Trophoblast cell (in vitro differentiated cells and primary cell): ENCODE measurements around the gene NTSR2.

Experiments
- DNase-seq, 2 donors: peaks; one replicate each; pipeline ENCODE4 v3.0.0-alpha.2; 2016
- H2AFZ ChIP-seq: 2 replicates; pipeline ENCODE4 v1.6.1; 2013; ENCODE audit warnings: low read length, moderate library complexity, mild to moderate bottlenecking; ENCODE audit not compliant: insufficient read depth, poor library complexity
- H2AK5ac ChIP-seq: 2 replicates; pipeline ENCODE4 v1.6.1; 2013; ENCODE audit warnings: mild to moderate bottlenecking, low read length
- H2BK120ac ChIP-seq: 2 replicates; pipeline ENCODE4 v1.6.1; 2013; ENCODE audit warnings: low read length, mild to moderate bottlenecking, moderate library complexity; ENCODE audit not compliant: insufficient read depth, poor library complexity
- H2BK12ac ChIP-seq: 2 replicates; pipeline ENCODE4 v1.6.1; 2013; ENCODE audit warnings: mild to moderate bottlenecking, low read length, moderate library complexity
- H2BK5ac ChIP-seq: 2 replicates; pipeline ENCODE4 v1.6.1; 2013; ENCODE audit warnings: low read length, low read depth, moderate library complexity, mild to moderate bottlenecking; ENCODE audit not compliant: poor library complexity
- H3K14ac ChIP-seq: 2 replicates; pipeline ENCODE4 v1.6.1; 2013; ENCODE audit warnings: mild to moderate bottlenecking, low read length
- H3K18ac ChIP-seq: 2 replicates; pipeline ENCODE4 v1.6.1; 2013; ENCODE audit warnings: mild to moderate bottlenecking, low read length
- H3K23ac ChIP-seq: 2 replicates; pipeline ENCODE4 v1.6.1; 2013; ENCODE audit warnings: low read length
- H3K27ac ChIP-seq: 2 replicates; pipeline ENCODE4 v1.5.1; 2013; ENCODE audit warnings: low read depth, mild to moderate bottlenecking, inconsistent platforms, low read length, moderate library complexity
- H3K27me3 ChIP-seq: 2 replicates; pipeline ENCODE4 v1.6.1; 2013; ENCODE audit warnings: inconsistent platforms, mild to moderate bottlenecking, low read length, moderate library complexity; ENCODE audit not compliant: insufficient read depth
- H3K36me3 ChIP-seq, 2 experiments: 1 replicate in 1 of 2; 2 replicates in 1 of 2; pipeline ENCODE4 v1.6.1; 2013; ENCODE audit warnings: low read length in 2 of 2, mild to moderate bottlenecking in 2 of 2, moderate library complexity in 1 of 2; ENCODE audit not compliant: insufficient read depth in 2 of 2, control insufficient read depth in 1 of 2
- H3K4ac ChIP-seq: 2 replicates; pipeline ENCODE4 v1.6.1; 2013; ENCODE audit warnings: low read depth, mild to moderate bottlenecking, low read length, moderate library complexity
- H3K4me1 ChIP-seq, 2 experiments: 1 replicate in 1 of 2; 2 replicates in 1 of 2; pipeline ENCODE4 v1.6.1; 2013; ENCODE audit warnings: low read length in 2 of 2, mild to moderate bottlenecking in 2 of 2, moderate library complexity in 1 of 2; ENCODE audit not compliant: insufficient read depth in 2 of 2, control insufficient read depth in 1 of 2
- H3K4me2 ChIP-seq: 2 replicates; pipeline ENCODE4 v1.6.1; 2013; ENCODE audit warnings: inconsistent platforms, mild to moderate bottlenecking, low read length, moderate library complexity
- H3K4me3 ChIP-seq: 2 replicates; pipeline ENCODE4 v1.5.1; 2013; ENCODE audit warnings: mild to moderate bottlenecking, low read depth, low read length, inconsistent platforms
- H3K79me1 ChIP-seq: one replicate; pipeline ENCODE4 v1.6.1; 2013; ENCODE audit warnings: low read length
- H3K79me2 ChIP-seq: 2 replicates; pipeline ENCODE4 v1.6.1; 2013; ENCODE audit warnings: low read length, mild to moderate bottlenecking; ENCODE audit not compliant: control insufficient read depth, insufficient read depth, poor library complexity
- H3K9ac ChIP-seq: 2 replicates; pipeline ENCODE4 v1.6.1; 2013; ENCODE audit warnings: mild to moderate bottlenecking, low read length
- H3K9me3 ChIP-seq: 2 replicates; pipeline ENCODE4 v1.6.1; 2013; ENCODE audit warnings: low read depth, mild to moderate bottlenecking, control low read depth, inconsistent platforms, low read length; ENCODE audit not compliant: insufficient read depth
- H4K12ac ChIP-seq: 2 replicates; pipeline ENCODE4 v1.6.1; 2013; ENCODE audit warnings: low read depth, mild to moderate bottlenecking, low read length, moderate library complexity
- H4K8ac ChIP-seq: 2 replicates; pipeline ENCODE4 v1.6.1; 2013; ENCODE audit warnings: low read depth, mild to moderate bottlenecking, low read length, moderate library complexity
- H4K91ac ChIP-seq: one replicate; pipeline ENCODE4 v1.6.1; 2013; ENCODE audit warnings: low read depth, mild to moderate bottlenecking, low read length, moderate library complexity
- WGBS: extraction: QIAGEN DNeasy Blood & Tissue Kit; methylation state at CpG from one replicate; pipeline ENCODE4 v1.1.7; 2013; ENCODE audit warnings: missing lambda C conversion rate; ENCODE audit not compliant: insufficient read length, insufficient coverage; ENCODE audit errors: extremely low coverage; 5-methylcytosine and 5-hydroxymethylcytosine counted together

NTSR2 gene

GRCh38 chr2:11616097-11616687 is 53.8 kb downstream of the NTSR2 start:
- H3K4me3 ChIP-seq: no peak overlapping the region
- H3K79me1 ChIP-seq: no peaks in the 10 kb centered on the region
- H3K9me3 ChIP-seq: peaks cover 2% of the 10 kb centered on the region

GRCh38 chr2:11615209-11615608 is 54.8 kb downstream of the NTSR2 start:
- Histone ChIP-seq H4K91ac (no peak overlapping the region), H3K4me1 (no peaks in the 10 kb centered on the region), H3K79me2 (no peaks in the 10 kb centered on the region), H3K27ac (no peak overlapping the region), H2BK12ac (no peak overlapping the region), H3K27me3 (no peaks in the 10 kb centered on the region), H3K9ac (no peak overlapping the region), H4K8ac (no peak overlapping the region), H3K14ac (no peak overlapping the region), H2BK5ac (no peak overlapping the region), H3K18ac (no peak overlapping the region), H3K9me3 (peaks cover 2% of the 10 kb centered on the region), H2BK120ac (no peak overlapping the region), H3K36me3 (peaks cover 22% of the 10 kb centered on the region in 2 experiments), H3K79me1 (no peaks in the 10 kb centered on the region), H2AFZ (no peak overlapping the region), H2AK5ac (no peak overlapping the region), H3K4ac (no peak overlapping the region), H3K4me2 (no peak overlapping the region), H3K4me3 (no peak overlapping the region), H3K23ac (no peak overlapping the region), H4K12ac (no peak overlapping the region)
- no peak for DNase-seq
- no CpG with 5 or more reads among the region's 3 CpGs for WGBS

More at GRCh38 chr2:11616097-11616687, 53.8 kb downstream of the NTSR2 start:
- Histone ChIP-seq H3K4me2 (no peak overlapping the region), H2AK5ac (no peak overlapping the region), H3K79me2 (no peaks in the 10 kb centered on the region), H2AFZ (no peak overlapping the region), H2BK5ac (no peak overlapping the region), H4K91ac (no peak overlapping the region), H4K8ac (no peak overlapping the region), H3K36me3 (peaks cover 16 to 17% of the 10 kb centered on the region in 2 experiments), H3K9ac (no peak overlapping the region), H3K4ac (no peak overlapping the region), H2BK12ac (no peak overlapping the region), H3K18ac (no peak overlapping the region), H3K27me3 (no peaks in the 10 kb centered on the region), H3K23ac (no peak overlapping the region), H3K14ac (no peak overlapping the region), H3K27ac (no peak overlapping the region), H4K12ac (no peak overlapping the region), H2BK120ac (no peak overlapping the region), H3K4me1 (no peaks in the 10 kb centered on the region)
- no peak for DNase-seq
- WGBS: no CpG with 5 or more reads among the region's 14 CpGs

DNA sequence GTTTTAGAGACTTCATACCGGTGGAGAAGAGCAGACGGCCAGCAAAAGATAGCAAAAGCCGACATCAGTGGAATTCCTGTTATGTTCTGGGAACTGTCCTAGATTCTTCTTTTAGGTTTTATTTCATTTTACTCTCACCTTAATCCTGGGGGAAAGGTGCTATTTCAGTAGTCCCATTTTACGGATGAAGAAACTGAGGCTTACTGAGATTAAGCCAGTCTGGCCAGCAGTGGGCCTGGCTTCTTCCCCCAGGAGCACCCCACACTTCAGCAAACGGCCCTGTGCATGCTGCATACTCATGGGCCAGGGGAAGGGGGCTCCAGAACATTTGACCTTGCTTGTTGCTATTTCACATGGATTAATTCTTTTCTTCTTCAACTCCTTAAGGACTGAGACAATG is 56.7 kb downstream of the NTSR2 start:
- no peak overlapping the region for H2BK12ac ChIP-seq
- no peak overlapping the region for H4K91ac ChIP-seq

GRCh38 chr2:11612553-11613215 is 57.3 kb downstream of the NTSR2 start:
- Histone ChIP-seq H3K79me2 (no peaks in the 10 kb centered on the region), H4K8ac (no peak overlapping the region), H3K27me3 (no peaks in the 10 kb centered on the region), H3K79me1 (no peaks in the 10 kb centered on the region), H3K23ac (no peak overlapping the region), H2AFZ (no peak overlapping the region), H2AK5ac (no peak overlapping the region), H3K4ac (no peak overlapping the region), H3K4me1 (no peaks in the 10 kb centered on the region), H3K9me3 (peaks cover 2% of the 10 kb centered on the region), H2BK120ac (peak overlapping the region; percentile 34), H3K36me3 (peaks cover 14% of the 10 kb centered on the region in 2 experiments), H3K4me3 (no peak overlapping the region), H4K91ac (peak overlapping the region; percentile 42), H3K14ac (no peak overlapping the region), H3K4me2 (no peak overlapping the region), H4K12ac (no peak overlapping the region), H2BK12ac (no peak overlapping the region), H3K18ac (no peak overlapping the region), H3K27ac (no peak overlapping the region), H3K9ac (no peak overlapping the region), H2BK5ac (no peak overlapping the region)
- WGBS: no CpG with 5 or more reads among the region's 20 CpGs
- no peak for DNase-seq

More for the DNA sequence above, 56.7 kb downstream of the NTSR2 start:
- Histone ChIP-seq H3K9me3 (peaks cover 2% of the 10 kb centered on the region), H3K27me3 (no peaks in the 10 kb centered on the region), H3K14ac (no peak overlapping the region), H2AK5ac (no peak overlapping the region), H3K4me3 (no peak overlapping the region), H3K4me2 (no peak overlapping the region), H4K12ac (no peak overlapping the region), H3K18ac (no peak overlapping the region), H3K23ac (no peak overlapping the region), H3K36me3 (peaks cover 14% of the 10 kb centered on the region in 2 experiments), H2BK120ac (no peak overlapping the region), H3K9ac (no peak overlapping the region), H3K4ac (no peak overlapping the region), H3K79me2 (no peaks in the 10 kb centered on the region), H2BK5ac (no peak overlapping the region), H3K79me1 (no peaks in the 10 kb centered on the region), H3K27ac (no peak overlapping the region), H4K8ac (no peak overlapping the region), H3K4me1 (no peaks in the 10 kb centered on the region), H2AFZ (no peak overlapping the region)
- no peak for DNase-seq
- no CpG with 5 or more reads among the region's 5 CpGs for WGBS
